ENCODE results near the gene MYO5C.

The MYO5C gene

DNA sequence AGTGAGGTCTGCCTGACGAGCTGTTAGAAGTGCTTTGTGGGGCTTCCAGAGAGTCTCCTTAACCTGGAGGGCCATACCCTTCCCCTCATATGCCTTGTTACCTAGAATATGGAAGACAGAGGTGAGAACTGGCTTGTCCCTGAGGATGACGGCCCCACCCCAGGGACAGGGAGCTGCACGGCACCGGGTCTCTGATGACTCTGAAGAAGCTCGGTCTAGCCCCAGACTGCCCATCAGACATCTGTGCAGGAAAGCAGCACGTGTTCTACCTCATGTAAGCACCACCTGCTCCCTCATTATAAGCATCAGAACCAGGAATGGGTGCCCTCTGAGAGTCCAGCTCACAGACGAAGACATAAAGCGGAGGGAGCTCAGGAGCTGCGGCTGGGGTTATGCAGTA, 18.0 kb downstream of the MYO5C start:
- no peak for DNase-seq

DNA sequence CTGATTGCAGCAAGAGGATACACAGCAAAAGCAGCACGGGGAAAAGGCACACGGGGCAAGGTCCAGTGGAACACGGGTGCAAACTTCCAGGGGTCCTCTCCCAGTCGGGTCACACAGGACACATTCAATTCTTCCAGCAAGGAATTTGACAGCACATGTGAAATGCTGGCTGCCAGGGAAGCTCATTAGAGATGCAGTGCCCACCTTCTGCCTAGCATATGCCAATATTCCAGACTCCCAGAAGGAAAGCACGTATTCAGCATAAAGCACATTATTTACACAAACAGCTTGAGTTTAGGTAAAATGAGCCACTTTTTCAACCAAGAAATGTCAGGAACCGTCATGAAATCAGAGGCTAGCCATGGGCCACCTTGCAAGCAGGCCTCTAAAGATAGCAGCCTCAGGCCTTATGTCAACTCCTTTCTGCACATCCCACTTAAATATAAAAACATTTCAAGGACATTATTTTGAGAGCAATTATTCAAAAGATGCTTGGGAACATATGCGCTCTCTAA, 19.3 kb downstream of the MYO5C start:
- DNase-seq: no peak

DNA sequence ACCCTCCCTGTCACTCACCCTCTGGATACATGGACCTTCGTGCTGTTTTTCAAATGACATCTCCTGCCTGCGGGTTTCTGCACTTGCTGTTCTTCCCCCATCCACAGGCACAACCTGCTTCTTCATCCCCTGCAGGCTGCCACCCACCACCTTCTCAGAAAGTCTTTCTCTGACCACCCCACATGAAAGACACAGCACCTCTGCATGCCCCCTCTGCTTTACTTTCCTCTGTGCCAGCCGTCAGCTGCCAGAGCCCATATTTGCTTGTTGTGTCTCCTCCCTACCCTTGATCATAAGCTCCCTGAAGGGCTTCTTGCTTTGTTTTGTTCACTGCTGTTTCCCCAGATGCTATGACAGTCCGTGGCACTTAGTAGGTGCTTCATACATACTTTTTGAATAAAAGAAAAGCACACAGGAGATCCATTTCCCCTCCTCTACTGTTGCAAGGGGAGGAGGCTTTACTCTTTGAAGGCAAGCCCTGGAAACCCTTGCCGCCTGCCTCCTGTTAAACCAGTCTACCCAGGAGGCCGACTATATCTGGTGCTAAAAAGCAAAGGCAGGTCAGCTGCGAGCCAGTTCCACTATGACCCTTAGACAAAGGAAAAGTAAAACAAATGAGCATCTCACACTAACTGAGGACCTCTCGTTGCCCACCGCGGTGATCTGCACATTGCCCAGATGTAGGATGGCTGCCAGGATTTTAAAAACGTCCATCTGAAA, 31.9 kb downstream of the MYO5C start:
- DNase-seq: no peak

DNA sequence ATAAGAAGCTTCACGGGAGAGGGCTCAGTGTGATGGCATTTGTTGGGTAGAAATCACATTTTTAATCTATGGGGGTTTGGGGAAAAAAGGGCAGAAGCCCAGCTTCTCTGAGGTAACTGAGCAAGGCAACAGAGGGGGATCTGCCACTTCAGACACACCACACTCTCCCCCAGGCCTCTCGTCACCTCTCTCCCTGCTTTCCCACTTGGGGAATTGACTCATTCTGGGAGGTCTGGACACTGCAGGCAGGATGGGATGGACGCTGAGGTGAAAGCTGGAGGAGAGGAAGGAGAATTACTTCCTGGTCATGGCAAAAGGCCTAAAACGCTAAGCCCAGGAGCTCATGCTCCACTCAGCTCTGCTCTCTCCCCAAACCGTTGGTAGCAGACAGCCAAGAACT, 33.2 kb downstream of the MYO5C start:
- no peak for DNase-seq

DNA sequence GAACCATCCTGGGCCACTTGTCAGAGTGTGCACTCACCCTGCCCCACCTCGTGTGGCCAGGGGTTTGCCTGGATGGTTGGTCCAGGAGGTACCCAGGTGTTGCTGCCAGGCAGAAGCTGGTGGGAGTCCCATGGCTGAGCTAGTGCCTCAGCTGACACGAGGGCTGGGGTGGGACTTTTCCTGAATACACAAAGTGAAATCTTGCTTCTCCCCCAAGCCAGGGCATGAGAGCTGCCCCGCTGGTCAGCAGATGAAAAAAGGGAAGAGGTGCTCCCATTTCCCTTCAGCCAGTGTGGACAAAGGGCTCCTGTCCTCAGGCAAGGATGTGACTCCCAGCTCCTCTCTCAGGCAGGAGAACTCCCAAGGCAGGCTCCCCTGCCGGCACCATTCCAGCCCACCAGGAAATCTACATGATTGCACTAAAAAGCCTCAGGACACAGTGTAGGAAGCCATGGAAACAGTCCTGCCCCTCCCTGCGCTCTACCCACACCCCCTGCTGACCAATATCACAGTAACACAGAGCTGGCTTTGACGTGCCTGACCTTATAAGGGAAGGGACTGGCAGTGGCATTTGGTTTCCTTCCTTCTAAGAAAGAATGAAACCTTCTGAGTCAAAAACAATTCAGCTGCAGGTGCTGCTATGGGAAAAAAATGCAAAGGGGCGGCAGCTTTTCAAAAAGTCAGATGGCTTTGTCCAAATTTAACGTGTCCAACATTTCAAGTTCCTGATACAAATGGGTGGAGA, 33.9 kb downstream of the MYO5C start:
- DNase-seq: no peak

DNA sequence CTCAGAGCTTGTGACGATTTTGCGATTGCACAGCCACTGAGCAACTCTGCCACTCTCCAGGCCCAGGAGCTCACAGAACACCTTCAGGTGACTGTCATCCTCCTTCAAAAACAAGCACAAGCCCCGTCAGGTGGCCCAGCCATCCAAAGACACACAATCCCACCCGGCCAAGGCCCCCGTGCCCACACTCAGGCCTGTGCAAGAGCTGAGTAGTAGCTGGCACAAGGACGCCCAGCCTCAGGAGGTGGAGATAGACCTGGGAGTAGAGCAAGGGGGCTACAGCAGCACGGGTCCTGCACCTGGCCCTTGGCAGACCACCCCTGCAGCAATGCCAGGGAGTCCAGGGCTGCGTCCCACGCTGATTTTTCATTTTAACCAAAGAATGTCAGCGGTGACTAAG, 34.6 kb downstream of the MYO5C start:
- DNase-seq: no peak

DNA sequence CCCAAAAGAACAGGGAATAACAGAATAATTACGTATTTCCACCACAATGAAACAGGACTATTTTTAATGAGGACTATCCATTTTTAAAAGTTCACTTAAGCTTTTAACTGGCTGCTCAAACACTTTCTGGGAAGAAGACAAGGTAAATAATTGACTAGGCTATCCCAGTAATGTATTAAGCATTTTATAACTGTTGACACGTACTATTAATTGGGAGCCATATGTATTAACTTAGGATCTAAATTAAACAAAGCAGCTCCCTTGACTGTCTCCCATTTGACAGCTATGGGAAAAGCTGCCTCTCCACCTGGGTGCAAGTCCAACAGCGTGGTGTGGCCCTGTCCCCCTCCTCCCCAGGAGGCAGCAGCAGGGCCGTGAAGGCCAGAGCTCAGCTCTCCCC, 36.1 kb downstream of the MYO5C start:
- no peak for DNase-seq

DNA sequence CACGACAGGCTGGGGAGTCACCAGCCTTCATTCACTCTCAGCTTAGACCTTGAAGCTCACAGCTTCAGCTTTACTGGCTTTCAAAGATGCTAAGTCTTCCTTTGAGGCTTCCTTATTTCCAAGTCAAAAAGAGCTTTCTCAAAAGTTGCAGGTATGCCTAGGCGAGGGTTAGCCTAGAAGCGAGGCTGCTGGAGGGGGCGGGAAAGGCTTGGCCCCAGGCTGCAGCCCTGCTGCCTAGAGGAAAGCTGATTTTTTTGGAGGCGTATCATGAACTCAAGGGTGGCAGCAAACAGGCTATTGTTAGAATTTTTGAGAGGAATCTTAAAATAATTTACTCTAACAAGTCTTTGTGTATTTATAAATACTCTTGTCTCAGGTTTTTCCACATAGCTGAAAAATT, 37.1 kb downstream of the MYO5C start:
- DNase-seq: no peak

DNA sequence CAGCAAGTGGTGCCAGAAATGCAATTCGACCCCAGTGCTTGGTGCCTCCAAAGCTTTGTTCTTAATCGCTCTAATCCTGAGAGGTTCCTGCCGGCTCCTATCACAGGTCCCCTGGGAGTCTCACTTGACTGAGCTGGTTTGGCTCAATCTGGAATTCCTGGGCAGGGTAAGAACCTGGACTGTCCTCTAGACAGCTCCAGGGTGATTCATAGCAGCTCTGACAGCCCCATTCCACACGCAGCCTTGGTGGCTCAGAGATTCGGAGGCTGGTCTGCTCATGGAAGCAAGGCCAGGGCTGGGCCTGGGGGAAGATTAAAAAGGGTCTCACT, 37.9 kb downstream of the MYO5C start:
- no peak for DNase-seq

DNA sequence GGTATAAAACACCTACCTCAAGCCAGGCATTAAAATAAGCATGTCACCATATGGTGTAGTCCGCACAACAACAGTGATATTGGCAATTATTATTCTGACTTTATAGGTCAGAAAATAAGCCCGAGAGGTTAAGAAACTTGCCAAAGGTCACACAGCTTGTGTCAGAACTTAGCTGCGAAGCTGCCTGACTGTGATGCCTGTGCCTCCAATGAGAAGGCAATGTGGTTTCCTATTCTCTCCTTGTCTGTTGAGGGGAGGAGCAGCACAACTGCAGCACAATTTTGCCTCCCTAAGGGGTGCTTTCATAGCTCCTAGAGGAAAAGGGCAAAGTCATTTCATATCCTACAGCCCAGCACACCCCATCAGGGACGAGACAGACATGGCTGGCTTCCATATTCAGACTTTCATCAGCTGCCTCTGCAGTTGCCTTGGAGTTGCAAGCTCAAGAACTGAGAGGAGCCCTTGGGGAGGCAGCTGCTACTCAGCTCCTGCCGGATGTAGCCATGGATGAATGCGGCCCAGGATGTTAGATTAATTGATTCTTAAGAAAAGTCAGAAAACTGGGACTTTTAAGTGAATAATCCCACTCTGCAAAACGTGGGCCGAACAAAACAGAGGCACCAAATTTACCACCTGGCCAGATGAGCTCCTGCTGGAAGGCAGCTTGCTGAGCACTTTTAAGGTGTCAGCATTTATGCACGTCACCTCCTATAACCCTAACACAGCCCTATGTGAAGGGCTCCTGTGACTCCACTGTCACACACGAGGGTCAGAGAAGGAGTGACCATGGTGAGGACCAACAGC, 38.5 kb downstream of the MYO5C start:
- DNase-seq: no peak

DNA sequence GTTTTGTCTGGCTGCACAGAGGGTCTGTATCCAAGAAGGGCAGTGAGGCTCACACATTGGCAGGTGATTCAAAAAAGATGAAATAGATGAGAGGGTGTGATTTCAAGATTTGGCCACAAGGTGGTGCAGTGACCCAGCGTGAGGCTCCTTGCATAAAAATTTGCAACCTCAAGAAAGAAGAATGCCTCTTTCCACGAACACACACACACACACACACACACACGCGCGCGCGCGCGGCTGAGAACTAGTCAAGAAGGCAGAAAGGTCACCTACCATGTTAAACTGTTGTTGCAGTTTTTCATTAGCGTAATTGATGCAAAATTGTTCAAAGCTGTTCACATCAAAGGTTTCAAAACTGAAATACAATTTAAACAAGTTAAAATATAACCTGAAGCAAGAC, 39.2 kb downstream of the MYO5C start:
- no peak for DNase-seq

DNA sequence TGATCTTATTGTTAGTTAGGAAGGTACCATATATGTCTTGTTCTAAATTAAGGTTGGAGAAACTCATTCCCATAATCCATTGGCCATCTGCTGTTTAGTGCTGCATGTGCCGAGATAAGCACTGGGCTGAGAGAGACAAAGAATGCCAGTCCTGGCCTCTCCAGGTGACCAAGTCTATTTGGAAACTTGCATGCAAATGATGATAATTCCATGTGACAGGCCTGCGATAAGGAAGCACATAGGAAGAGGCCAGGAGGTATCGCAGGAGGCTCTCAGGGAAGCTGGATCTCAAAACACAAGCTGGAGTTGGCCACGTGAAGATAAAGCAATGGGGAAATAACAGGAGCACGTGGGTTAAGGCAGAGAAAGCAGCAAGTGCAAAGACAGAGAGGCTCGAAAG, 39.7 kb downstream of the MYO5C start:
- DNase-seq: no peak

DNA sequence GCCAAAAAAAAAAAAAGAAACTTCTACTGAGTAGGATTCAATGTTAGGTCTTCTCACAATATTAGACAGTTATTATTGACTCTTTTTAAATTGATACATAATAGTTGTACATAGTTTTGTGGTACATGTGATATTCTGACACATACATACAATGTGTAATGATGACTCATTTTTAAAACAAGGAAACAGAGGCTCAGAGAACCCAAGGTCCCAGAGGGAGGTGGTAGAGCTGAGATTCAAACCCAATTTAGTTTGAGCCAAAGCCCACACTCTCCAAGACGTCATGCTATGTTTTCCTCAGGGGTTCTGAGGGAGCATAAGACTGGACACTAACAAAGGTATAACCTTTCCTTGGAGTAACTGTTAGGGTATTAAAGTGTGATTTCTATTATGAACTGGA, 40.6 kb downstream of the MYO5C start:
- no peak for DNase-seq

DNA sequence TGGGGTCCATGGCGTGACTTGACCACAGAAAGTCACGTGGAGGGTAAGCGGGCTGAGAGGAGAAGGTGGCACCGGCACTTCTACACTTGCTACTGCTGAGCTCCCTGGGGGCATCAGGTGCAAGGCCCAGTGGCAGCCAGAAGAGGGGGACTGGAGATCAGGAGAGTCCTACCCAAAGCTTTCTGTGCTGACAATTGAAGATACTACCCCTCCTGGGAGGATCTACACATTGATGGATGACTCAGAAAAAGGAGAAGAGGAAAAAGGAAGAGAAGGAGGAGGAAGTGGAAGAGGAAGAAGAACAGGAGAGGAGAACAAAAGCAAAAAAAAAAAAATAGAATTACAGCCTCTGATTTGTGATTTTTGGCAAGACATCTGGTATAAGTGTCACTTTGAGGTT, 41.2 kb downstream of the MYO5C start:
- DNase-seq: no peak

DNA sequence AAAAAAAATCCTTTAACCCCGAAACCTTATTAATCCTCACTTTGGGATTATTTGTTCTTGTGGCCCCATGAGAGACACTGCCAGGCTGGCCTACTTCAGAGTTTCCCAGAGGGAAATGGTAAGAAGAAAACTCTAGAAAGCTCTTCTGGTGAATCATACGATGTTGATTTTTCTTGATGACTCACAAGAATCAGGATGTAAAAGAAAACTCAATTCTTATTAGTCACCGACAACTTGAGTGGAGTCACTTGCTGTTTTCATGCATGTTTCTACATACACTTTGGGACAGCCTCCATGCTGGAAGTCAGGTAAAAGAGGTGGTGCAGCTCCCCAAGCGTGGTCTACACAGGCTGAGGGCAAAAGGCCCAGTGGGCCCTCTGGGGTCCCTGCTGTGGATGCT, 42.8 kb downstream of the MYO5C start:
- no peak for DNase-seq

DNA sequence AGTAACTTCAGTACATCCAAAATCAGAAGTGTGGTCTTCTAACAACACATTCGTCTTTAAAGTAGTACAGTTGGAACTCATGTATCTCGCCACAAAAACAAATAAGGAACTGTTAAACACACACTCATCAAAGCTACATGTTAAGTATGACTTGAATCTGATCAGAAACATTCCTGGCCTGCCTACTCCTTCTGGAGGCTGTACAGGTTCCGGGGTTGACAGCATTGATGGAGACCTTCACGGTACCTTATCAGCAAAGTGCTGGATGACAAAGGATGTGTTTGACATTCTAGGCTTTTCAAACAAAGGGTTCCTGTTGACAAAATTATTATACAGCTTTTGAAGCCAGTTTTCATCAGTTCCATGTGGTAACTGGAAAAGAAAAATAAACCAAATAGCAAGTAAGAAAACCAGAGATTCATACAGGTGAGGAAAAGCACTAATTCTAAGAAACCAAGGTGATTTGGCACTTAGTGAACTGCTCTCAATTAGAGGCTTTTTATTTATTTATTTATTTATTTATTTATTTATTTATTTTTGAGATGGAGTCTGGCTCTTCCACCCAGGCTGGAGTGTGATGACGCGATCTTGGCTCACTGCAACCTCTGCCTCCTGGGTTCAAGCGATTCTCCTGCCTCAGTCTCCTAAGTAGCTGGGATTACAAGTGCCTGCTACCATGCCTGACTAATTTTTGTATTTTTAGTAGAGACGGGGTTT, 44.3 kb downstream of the MYO5C start:
- no peak for DNase-seq

DNA sequence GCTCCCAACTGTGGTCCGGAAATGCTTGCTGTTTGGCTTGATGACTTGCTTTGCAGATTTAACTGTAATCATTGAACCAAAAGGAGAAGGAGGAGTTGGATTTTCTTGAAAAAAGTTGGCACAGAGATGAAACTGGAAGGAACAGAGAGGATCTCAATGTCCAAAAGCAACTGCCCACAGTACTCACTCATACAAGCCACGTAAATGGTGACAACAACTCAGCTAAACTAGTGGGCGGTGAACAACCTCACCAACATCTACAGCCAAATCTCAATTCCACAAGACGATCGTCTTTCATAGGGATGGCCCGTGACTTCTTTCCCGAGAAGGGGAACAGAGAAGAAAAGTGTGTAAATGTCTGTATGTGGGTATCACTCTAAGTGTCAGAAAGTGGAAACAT, 48.1 kb downstream of the MYO5C start:
- DNase-seq: no peak

DNA sequence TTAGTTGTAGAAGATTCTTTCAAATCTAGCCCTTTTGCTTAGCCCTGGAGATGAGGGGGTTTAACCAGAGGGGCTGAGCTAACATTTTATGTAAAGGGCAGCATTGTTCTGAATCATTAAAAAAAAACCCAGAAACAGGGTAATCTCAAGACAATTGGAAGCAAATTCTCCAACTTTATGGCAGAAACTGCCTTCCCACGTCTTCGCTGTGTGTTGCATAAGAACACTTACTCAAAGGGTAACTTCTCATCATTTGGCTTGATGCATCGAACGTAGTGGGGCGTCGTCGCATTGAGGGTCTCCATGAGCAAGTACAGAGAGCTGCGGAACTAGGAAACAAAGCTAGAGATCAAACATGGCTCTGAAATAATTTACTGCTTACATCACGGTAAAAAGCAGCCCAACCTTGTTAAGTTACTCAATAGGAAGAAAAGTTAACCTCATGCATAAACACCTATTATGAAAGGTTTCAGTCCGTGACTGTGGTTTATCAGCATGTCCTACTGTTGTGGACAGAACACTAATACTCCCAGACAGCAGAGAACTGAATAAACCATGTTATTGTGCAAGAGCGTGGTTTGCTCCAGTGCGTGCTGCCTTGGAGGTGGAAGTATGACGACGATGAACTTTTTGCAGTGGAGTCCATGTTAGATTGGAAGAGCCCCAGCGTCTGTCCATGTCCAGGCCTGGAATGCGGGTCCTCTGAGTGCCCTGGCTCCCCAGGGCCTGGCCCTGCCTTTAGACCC, 48.7 kb downstream of the MYO5C start:
- no peak for DNase-seq

DNA sequence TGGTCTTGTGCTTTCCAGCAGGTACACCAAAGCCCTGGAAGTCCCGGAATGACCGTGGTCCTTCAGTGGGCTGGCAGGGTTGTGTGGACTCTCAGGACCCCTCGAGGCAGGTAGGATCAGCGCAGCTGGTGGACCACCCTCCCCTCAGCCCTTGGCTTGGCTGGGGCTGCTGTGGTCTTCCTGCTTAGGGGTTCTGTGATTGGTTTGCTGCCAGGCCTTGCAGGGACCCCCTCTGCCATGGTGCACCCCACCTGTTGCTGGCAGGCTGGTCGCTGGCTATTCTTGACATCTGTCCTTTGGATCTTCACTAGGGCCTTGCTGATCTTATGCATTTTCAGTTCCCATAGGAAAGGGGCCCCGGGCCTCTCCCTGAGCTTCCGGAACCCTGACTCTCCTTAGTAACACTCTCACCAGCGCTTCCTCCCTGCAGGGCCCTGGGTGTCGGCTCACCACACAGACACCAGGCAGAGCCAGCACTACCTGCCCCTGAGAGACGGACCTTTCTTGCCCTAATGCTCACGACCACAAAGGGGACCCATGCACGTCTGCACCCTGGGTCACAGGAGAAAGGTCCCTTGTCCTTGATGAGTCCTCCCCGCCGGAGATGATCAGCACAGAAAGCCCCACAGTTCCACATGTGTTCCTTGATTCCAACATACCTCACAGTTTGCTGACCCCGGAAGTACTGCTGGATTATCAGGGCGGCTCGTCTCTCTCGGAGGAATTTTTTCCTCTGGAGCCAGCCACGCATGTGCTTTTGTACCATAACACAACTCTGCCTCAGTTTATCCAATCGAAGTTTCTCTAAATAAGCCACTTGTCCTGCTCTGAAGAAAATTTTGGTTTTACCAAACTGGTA, 51.7 kb downstream of the MYO5C start:
- no peak for DNase-seq

DNA sequence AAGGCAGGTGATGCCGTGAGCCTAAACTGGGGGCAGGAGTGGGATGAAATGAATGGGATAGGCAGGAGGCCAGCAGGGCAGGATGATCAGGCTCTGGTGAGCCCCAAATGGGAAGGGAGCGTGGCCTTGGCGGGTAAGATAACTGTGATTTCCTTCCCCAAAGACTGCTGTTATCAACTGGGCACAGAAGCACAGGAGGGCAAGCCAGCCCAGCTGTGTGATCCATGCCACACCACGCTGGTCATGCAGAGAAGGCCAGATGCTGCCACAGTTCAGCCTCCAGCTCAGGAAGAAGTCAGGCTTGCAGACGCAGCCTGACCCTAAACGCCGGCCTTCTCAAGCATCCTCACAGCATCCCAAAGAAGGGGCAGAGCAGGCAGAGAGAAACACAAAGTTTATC, 52.3 kb downstream of the MYO5C start:
- no peak for DNase-seq

DNA sequence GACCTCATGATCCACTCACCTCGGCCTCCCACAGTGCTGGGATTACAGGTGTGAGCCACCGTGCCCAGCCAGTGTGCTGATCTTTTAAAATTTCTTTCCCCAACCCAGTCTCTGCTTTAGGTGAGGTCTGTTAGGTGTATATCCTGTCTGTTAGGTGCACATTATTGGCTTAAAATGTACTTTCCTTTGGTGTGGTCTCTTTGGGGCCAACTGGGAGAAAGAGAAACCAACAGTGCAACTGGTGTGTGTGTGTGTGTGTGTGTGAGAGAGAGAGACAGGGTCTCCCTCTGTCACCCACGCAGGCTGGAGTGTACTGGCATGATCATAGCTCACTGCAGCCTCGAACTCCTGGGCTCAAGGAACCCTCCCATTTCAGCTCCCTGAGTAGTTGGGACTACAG, 54.1 kb downstream of the MYO5C start:
- DNase-seq: no peak

DNA sequence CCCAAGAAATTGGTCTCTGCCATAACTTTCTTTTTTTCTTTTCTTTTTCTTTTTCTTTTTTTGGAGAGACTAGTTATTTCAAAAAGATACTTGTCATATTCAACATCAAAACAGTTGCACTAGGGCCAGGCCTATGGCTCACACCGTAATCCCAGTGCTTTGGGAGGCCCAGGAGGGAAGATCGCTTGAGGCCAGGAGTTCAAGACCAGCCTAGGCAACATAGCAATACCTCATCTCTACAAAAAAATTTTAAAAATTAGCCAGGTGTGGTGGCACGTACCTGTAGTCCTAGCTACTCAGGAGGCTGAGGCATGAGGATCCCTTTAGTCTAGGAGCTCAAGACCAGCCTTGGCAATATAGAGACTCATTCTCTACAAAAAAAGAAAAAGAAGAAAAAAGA, 55.4 kb downstream of the MYO5C start:
- no peak for DNase-seq

Data from cortex of kidney (tissue), 1 donor.